H9 (cell line): ENCODE measurements around the gene KIAA1328. TPM values are rescaled to one million over a fixed set of nuclear protein-coding genes. Genes with fewer than 3 reads are reported as not detected.

Source experiments
- DNase-seq: peaks from one replicate; pipeline ENCODE4 v3.0.0-alpha.2; 2017
- H2AFZ ChIP-seq: one replicate; pipeline ENCODE4 v1.6.1; 2013; ENCODE audit warnings: mild to moderate bottlenecking, low read length, control low read depth, moderate library complexity
- H2AK5ac ChIP-seq: 2 replicates; pipeline ENCODE4 v1.6.1; 2013; ENCODE audit warnings: low read length, control low read depth, mixed read lengths; ENCODE audit not compliant: insufficient read length
- H2BK120ac ChIP-seq: one replicate; pipeline ENCODE4 v1.6.1; 2013; ENCODE audit warnings: low read depth, mild to moderate bottlenecking, low read length, control low read depth, inconsistent platforms; ENCODE audit not compliant: poor library complexity, severe bottlenecking
- H2BK12ac ChIP-seq: 2 replicates; pipeline ENCODE4 v1.6.1; 2013; ENCODE audit warnings: low read length, control low read depth, mixed read lengths, low read depth; ENCODE audit not compliant: insufficient read length
- H2BK15ac ChIP-seq: 2 replicates; pipeline ENCODE4 v1.6.1; 2013; ENCODE audit warnings: low read depth, low read length, control low read depth
- H2BK20ac ChIP-seq: one replicate; pipeline ENCODE4 v1.6.1; 2013; ENCODE audit warnings: low read depth, mild to moderate bottlenecking, low read length, control low read depth, inconsistent platforms; ENCODE audit not compliant: poor library complexity, severe bottlenecking
- H2BK5ac ChIP-seq: 2 replicates; pipeline ENCODE4 v1.6.1; 2013; ENCODE audit warnings: low read length, control low read depth, mixed read lengths; ENCODE audit not compliant: insufficient read length
- H3K14ac ChIP-seq: 2 replicates; pipeline ENCODE4 v1.6.1; 2013; ENCODE audit warnings: low read length, control low read depth; ENCODE audit not compliant: insufficient read depth
- H3K18ac ChIP-seq: 2 replicates; pipeline ENCODE4 v1.6.1; 2013; ENCODE audit warnings: low read depth, mild to moderate bottlenecking, mixed read lengths, low read length, control low read depth; ENCODE audit not compliant: insufficient read length
- H3K23ac ChIP-seq: 2 replicates; pipeline ENCODE4 v1.6.1; 2013; ENCODE audit warnings: low read length, control low read depth, mixed read lengths, low read depth; ENCODE audit not compliant: insufficient read length
- H3K23me2 ChIP-seq: 2 replicates; pipeline ENCODE4 v1.6.1; 2013; ENCODE audit warnings: low read depth, mild to moderate bottlenecking, mixed read lengths, low read length, control low read depth; ENCODE audit not compliant: insufficient read length, poor library complexity, severe bottlenecking
- H3K27ac ChIP-seq: 2 replicates; pipeline ENCODE4 v1.5.1; 2013; ENCODE audit warnings: low read length, control low read depth, mixed read lengths, low read depth; ENCODE audit not compliant: insufficient read length
- H3K27me3 ChIP-seq: 2 replicates; pipeline ENCODE4 v1.6.1; 2013; ENCODE audit warnings: low read length, control low read depth, inconsistent platforms; ENCODE audit not compliant: insufficient read depth
- H3K4ac ChIP-seq: 2 replicates; pipeline ENCODE4 v1.6.1; 2013; ENCODE audit warnings: low read depth, mild to moderate bottlenecking, control low read depth, inconsistent platforms, low read length, moderate library complexity
- H3K4me1 ChIP-seq: 2 replicates; pipeline ENCODE4 v1.6.1; 2013; ENCODE audit warnings: low read length, control low read depth, inconsistent platforms; ENCODE audit not compliant: insufficient read depth
- H3K4me2 ChIP-seq: 2 replicates; pipeline ENCODE4 v1.6.1; 2013; ENCODE audit warnings: low read length, control low read depth, mixed read lengths; ENCODE audit not compliant: insufficient read length, insufficient read depth
- H3K56ac ChIP-seq: 2 replicates; pipeline ENCODE4 v1.6.1; 2013; ENCODE audit warnings: low read depth, mild to moderate bottlenecking, mixed read lengths, low read length, control low read depth; ENCODE audit not compliant: insufficient read length
- H3K79me1 ChIP-seq: 2 replicates; pipeline ENCODE4 v1.6.1; 2013; ENCODE audit warnings: low read depth, mild to moderate bottlenecking, moderate library complexity, low read length, control low read depth, inconsistent platforms; ENCODE audit not compliant: insufficient read depth, poor library complexity, severe bottlenecking
- H3K79me2 ChIP-seq: 2 replicates; pipeline ENCODE4 v1.6.1; 2013; ENCODE audit warnings: low read length, control low read depth, inconsistent platforms; ENCODE audit not compliant: insufficient read depth
- H3K9ac ChIP-seq: 2 replicates; pipeline ENCODE4 v1.6.1; 2013; ENCODE audit warnings: low read length, control low read depth, mixed read lengths; ENCODE audit not compliant: insufficient read length; ENCODE audit errors: extremely low read depth
- H3K9me3 ChIP-seq: one replicate; pipeline ENCODE4 v1.6.1; 2013; ENCODE audit warnings: low read depth, low read length, inconsistent platforms; ENCODE audit not compliant: control insufficient read depth
- H3T11ph ChIP-seq: one replicate; pipeline ENCODE4 v1.6.1; 2013; ENCODE audit warnings: mild to moderate bottlenecking, low read length, control low read depth, inconsistent platforms
- H4K20me1 ChIP-seq: one replicate; pipeline ENCODE4 v1.6.1; 2013; ENCODE audit not compliant: control insufficient read depth, insufficient read length, insufficient read depth
- H4K5ac ChIP-seq: 2 replicates; pipeline ENCODE4 v1.6.1; 2013; ENCODE audit warnings: low read depth, mild to moderate bottlenecking, mixed read lengths, low read length, control low read depth; ENCODE audit not compliant: insufficient read length
- H4K8ac ChIP-seq: replicated peaks from 2 replicates; pipeline ENCODE4 v1.6.1; 2013; ENCODE audit warnings: low read length, control low read depth, mixed read lengths, low read depth; ENCODE audit not compliant: insufficient read length
- H4K91ac ChIP-seq: 2 replicates; pipeline ENCODE4 v1.6.1; 2013; ENCODE audit warnings: low read depth, mild to moderate bottlenecking, moderate library complexity, mixed read lengths, low read length, control low read depth; ENCODE audit not compliant: insufficient read length
- H3K27ac Mint-ChIP-seq, 3 experiments: 2 replicates in 2 of 3; 3 replicates in 1 of 3; pipeline ENCODE4 v1.8.0; 2020 to 2021; ENCODE audit warnings: mixed read lengths in 3 of 3, mild to moderate bottlenecking in 1 of 3, moderate library complexity in 1 of 3
- H3K27me3 Mint-ChIP-seq: 2 replicates; pipeline ENCODE4 v1.8.0; 2021; ENCODE audit warnings: low read depth, mild to moderate bottlenecking, moderate library complexity, mixed read lengths
- H3K36me3 Mint-ChIP-seq, 3 experiments: 2 replicates in 2 of 3; 3 replicates in 1 of 3; pipeline ENCODE4 v1.8.0; 2020 to 2021; ENCODE audit warnings: low read depth in 3 of 3, mixed read lengths in 3 of 3; ENCODE audit not compliant: insufficient read depth in 1 of 3
- H3K4me1 Mint-ChIP-seq, 2 experiments: 2 replicates each; pipeline ENCODE4 v1.8.0; 2020; ENCODE audit warnings: mixed read lengths in 2 of 2
- H3K4me3 Mint-ChIP-seq, 2 experiments: 2 replicates in 1 of 2; 3 replicates in 1 of 2; pipeline ENCODE4 v1.8.0; 2020 to 2021; ENCODE audit warnings: mild to moderate bottlenecking in 2 of 2, mixed read lengths in 2 of 2, moderate library complexity in 1 of 2
- H3K9me3 Mint-ChIP-seq, 2 experiments: 2 replicates in 1 of 2; 3 replicates in 1 of 2; pipeline ENCODE4 v1.8.0; 2020; ENCODE audit warnings: mild to moderate bottlenecking in 2 of 2, mixed read lengths in 2 of 2, moderate library complexity in 1 of 2
- CTCF ChIP-seq: fragments of 200-600 bp; sonication (generic); conservative IDR thresholded peaks from 3 replicates; pipeline ENCODE4 v1.8.0; 2021; ENCODE audit warnings: antibody characterized with exemption, mild to moderate bottlenecking
- WGBS: extraction: QIAGEN DNeasy Blood & Tissue Kit; methylation state at CpG from one replicate; pipeline ENCODE4 v1.1.7; 2013; ENCODE audit warnings: missing lambda C conversion rate, low lambda C conversion rate, mixed read lengths; ENCODE audit not compliant: insufficient read length; ENCODE audit errors: extremely low coverage; 5-methylcytosine and 5-hydroxymethylcytosine counted together
- total RNA-seq: library from RNA; stranded (reverse); gene quantifications from 2 replicates; pipeline ENCODE4 v1.2.1, GENCODE V29; 2021

KIAA1328 gene
- total RNA-seq, 1 experiment from 2014 or later: 4.9 TPM

- no peak overlapping the region for H3K27ac ChIP-seq
Measured at GRCh38 chr18:36850527-36851201, 21.7 kb downstream of the KIAA1328 start.

More at GRCh38 chr18:36850527-36851201, 21.7 kb downstream of the KIAA1328 start:
- no peak overlapping the region for H2BK120ac ChIP-seq
- no peaks in the 10 kb centered on the region for H4K20me1 ChIP-seq
- Mint-ChIP-seq H3K9me3 (peaks cover 3 to 7% of the 10 kb centered on the region in 2 experiments; a peak in 4 of 5 replicates), H3K36me3 (peaks cover 11 to 21% (median 12%) of the 10 kb centered on the region in 3 experiments; a peak in 6 of 7 replicates), H3K27ac (no peak overlapping the region), H3K4me1 (no peaks in the 10 kb centered on the region), H3K27me3 (no peaks in the 10 kb centered on the region), H3K4me3 (no peak overlapping the region)
- H3K56ac ChIP-seq: no peak overlapping the region
- no peak for DNase-seq
- H3K18ac ChIP-seq: no peak overlapping the region
- no peak overlapping the region for H2AK5ac ChIP-seq
- TF ChIP-seq CTCF: no peak
- no peak overlapping the region for H4K5ac ChIP-seq
- WGBS: no CpG with 5 or more reads among the region's 1 CpG
- H4K8ac ChIP-seq: no peak overlapping the region
- no peak overlapping the region for H2BK20ac ChIP-seq
- no peak overlapping the region for H2BK12ac ChIP-seq
- H3K79me1 ChIP-seq: no peaks in the 10 kb centered on the region
- no peaks in the 10 kb centered on the region for H3K23me2 ChIP-seq
- H3K4me1 ChIP-seq: no peaks in the 10 kb centered on the region
- no peaks in the 10 kb centered on the region for H3K9me3 ChIP-seq
- H3K4ac ChIP-seq: no peak overlapping the region
- H2BK5ac ChIP-seq: no peak overlapping the region
- H3K14ac ChIP-seq: no peak overlapping the region
- H3K4me2 ChIP-seq: no peak overlapping the region
- no peak overlapping the region for H4K91ac ChIP-seq
- H2BK15ac ChIP-seq: no peak overlapping the region
- no peak overlapping the region for H3K23ac ChIP-seq
- no peak overlapping the region for H2AFZ ChIP-seq
- H3T11ph ChIP-seq: no peak overlapping the region
- no peaks in the 10 kb centered on the region for H3K27me3 ChIP-seq
- no peaks in the 10 kb centered on the region for H3K79me2 ChIP-seq
- no peak overlapping the region for H3K9ac ChIP-seq
